ENCODE measurements around the gene QRSL1.
A peak's percentile ranks its signal among the peaks of the same experiment; 100 is the strongest.
"Not testable (repeated sequence)": the region's sequence is repeated elsewhere in the genome, so short reads cannot be mapped to it uniquely, and the experiment has no call there.

QRSL1 gene, protein sequence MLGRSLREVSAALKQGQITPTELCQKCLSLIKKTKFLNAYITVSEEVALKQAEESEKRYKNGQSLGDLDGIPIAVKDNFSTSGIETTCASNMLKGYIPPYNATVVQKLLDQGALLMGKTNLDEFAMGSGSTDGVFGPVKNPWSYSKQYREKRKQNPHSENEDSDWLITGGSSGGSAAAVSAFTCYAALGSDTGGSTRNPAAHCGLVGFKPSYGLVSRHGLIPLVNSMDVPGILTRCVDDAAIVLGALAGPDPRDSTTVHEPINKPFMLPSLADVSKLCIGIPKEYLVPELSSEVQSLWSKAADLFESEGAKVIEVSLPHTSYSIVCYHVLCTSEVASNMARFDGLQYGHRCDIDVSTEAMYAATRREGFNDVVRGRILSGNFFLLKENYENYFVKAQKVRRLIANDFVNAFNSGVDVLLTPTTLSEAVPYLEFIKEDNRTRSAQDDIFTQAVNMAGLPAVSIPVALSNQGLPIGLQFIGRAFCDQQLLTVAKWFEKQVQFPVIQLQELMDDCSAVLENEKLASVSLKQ

DNA sequence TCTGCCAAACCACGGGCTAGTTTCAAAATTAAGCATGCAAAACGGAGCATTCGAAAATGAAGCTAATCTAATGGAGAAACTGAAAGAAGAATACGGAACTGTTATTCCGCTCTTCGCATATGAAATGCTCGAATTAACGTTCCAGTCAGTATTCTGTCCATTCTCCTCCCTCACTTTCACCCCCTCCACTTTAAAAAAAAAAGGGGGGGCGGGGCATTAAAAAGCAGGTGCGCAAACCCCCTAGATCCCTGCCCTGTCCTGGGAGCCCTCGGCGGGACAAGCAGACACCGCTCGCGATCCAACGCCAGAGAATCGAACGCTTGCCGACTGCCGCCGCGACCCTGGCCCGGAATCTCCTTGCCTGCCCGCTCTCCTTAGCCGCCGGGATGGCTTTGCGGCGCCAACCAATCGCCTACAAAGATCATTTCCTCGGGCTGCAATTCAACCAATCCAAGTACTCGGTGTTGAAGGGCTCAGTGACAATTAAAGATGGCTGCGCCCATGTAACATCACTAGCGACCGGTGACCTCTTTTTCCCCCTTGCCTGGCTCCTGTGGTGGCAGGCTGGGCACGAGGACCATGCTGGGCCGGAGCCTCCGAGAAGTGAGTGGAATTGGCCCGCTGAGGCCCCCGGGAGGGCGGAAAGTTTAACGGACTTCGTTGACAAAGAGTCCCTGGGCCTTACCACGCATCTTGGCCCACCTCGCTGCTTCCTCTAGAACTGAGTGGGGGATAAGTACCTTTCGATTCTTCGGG is at the start of gene QRSL1, which contains the start of gene RTN4IP1:
TSS of gene QRSL1 (plus strand) at position 476 of the 756 bp plus-strand sequence. CDS start at position 580, 104 bp downstream.
TSS of gene RTN4IP1 (minus strand) at position 396 of the 756 bp plus-strand sequence. CDS start 477 bp downstream, outside the sequence.
- DNase-seq (ENCODE audit: low read depth): peak; percentile 86

DNA sequence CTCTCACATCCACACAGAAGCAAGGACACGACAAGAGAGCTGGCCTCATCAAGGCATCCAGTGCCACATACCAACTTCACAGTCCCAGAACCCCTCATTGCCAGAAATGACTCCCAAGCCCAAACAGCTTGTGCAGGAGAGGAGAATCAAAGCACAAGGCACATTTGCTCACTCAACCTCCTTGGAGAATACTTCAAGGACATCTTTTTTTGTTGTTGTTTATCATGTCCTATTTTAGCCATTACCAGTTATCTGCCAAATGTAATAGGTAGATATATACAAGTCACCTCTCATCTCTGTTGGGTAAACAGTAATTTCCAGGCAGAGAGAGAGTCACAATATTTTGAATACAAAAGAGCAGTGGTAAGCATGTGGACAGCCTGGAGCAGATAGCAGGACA is 47.9 kb upstream of the QRSL1 start:
- no peak for DNase-seq (ENCODE audit: low read depth)

DNA sequence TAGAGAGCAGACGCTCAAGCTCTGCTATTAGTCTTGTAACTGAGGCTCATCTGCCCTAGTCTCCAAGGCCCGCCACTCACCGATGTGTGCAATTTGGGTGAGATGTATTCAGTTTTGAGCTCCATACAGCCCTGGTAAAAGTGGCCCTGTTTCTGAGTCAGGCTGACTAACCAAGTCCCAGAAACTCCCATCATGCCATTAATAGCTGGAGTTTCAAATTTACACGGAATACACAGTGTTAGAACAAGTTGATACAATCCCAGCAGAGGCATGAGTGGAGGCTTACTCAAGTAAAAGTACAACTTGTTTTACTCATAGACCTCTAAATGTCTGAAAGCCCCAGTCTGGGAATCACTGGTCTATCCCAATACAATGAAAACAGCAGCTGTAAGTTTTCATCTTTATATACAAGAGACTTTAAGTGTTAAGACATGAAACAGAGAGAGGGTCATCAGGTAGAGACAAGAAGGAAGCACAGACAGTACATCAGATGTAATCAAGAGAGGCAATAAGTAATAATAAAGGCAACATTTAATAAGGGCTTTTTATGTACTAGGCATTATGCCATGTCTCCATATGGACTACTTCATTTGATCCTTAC is 42.5 kb upstream of the QRSL1 start:
- no peak for DNase-seq (ENCODE audit: low read depth)

DNA sequence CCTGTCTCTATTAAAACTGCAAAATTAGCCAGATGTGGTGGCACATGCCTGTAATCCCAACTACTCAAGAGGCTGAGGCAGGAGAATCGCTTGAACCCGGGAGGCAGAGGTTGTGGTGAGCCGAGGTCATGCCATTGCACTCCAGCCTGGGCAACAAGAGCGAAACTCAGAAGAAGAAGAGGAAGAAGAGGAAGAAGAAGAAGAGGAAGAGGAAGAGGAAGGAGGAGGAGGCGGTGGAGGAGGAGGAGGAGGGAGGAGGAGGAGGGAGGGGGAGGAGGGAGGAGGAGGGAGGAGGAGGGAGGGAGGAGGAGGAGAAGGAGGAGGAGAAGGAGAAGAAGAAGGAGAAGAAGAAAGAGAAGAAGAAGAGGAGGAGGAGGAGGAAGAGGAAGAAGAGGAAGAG is 40.4 kb upstream of the QRSL1 start:
- not testable (repeated sequence) for DNase-seq (ENCODE audit: low read depth)

DNA sequence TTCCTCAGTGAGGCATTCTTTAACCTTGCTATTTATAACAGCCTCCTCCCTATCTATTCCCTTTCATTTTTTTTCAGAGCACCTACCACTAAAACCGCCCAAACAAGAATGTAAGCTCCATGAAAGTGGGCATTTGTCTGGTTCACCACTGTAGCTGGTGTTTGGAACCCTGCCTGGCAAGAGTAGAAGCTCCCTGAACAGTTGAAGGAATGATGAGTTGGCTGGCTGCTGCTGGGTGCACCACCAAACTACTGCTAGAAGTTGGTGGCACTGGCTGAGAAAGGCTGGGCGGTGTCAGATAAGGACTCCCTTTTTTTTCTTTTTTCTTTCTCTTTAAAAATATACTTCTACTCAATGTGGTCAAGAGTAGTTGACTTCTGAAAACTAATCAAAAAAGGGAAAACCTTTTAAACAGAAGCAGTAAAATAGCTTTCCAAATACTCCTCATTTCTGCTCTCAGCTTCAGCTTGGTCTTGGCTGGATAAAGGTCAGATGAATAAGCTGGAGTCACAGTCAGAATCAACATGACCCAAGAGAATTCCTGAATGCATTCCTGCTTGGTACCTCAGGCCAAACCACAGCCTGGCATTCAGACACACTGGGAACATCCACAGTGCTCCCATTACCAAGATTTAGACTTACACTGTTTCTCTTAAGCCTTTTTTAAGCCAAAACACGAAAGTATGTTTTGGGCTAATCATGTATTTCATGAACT is 38.1 kb upstream of the QRSL1 start:
- no peak for DNase-seq (ENCODE audit: low read depth)

DNA sequence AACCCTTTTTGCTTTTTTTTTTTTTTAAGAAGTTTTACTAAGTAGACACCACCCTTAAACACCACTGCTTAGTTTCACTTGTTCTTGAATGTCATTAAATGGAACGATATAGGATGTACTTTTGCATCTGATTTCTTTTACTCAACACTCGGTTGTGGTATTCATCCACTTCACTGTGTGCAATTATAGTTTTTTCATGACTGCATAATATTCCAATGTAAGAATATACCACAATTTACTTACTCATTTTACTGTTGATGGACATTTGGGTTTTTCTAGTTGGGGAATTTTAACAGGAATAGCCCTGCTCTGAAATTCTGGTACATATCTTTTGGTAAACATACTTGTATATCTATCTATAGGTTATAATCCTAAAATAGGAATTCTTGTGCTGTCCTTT is 29.9 kb upstream of the QRSL1 start:
- no peak for DNase-seq (ENCODE audit: low read depth)

DNA sequence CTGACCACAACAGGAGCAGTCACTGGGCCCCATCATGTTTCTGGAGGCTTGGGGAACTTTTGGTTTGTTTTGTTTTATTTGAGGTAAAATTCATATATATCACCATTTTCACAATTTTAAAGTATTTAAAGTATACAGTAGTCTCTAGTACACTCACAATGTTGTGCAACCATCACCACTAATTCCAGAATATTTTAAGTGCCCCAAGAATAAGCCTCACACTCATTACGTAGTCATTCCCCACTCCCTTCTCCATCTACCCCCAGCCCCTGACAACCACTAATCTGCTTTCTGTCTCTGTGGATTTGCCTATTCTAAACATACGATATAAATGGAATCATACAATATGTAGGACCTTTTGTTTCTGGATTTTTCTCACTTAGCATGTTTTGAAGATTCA is 29.0 kb upstream of the QRSL1 start:
- DNase-seq (ENCODE audit: low read depth): no peak

DNA sequence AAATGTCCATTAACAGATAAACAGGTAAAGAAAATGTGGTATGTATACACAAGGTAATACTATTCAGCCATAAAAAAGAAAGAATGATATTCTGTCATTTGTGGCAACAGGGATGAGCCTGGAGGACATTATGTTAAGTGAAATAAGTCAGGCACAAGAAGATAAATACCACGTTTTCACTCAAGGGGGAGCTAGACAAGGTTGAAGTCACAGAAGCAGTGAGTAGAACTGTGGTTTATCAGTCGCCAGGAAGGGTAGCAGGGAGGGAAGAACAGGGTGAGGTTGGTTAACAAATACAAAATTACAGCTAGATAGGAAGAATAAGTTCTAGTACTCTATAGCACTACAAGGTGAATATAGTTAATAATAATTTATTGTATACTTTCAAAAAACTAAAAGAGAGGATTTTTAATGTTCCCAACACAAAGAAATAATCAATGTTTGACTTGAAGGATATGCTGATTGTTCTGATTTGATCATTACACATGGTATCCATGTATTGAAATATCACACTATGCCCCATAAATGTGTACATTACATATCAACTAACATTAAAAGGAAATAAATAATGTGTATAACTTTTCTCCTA is 21.2 kb upstream of the QRSL1 start:
- DNase-seq (ENCODE audit: low read depth): peak; percentile 50

DNA sequence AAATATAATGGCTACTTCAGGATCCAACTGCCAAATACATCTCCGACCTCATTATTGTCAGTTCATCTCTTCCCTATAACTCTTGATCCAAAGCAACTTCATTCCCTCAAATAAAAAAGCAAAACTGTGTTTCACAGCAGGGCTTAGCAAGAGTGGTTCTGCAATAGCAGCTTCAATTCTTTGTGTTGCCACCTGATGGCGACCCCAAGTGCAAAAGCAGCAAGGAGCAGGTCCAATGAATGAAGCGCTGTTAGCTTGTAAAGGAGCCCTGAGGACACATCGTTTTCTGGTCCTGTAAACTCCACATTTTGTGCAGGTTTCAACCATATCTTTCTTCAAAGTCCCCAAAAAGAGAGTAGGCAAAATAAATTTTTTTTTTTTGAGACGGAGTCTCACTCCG is 19.7 kb upstream of the QRSL1 start:
- no peak for DNase-seq (ENCODE audit: low read depth)

DNA sequence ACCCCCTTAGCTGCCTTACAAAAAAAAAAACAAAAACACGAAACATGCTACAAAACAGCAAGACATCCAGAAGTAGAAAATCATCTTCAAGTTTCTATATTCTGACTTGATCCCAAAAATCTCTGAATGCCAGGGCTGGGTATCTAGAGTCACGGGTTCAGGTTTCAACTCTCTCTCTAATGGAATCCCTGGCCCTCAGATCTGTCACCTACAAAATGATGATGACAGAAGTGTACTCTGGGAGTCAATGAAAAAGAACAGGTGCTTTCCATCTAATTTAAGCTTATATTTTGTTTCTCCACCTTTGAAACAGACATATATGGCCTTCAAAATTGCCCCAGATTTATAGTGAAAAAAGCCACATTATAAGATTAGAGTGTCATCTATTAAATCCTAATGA is 18.3 kb upstream of the QRSL1 start:
- no peak for DNase-seq (ENCODE audit: low read depth)

DNA sequence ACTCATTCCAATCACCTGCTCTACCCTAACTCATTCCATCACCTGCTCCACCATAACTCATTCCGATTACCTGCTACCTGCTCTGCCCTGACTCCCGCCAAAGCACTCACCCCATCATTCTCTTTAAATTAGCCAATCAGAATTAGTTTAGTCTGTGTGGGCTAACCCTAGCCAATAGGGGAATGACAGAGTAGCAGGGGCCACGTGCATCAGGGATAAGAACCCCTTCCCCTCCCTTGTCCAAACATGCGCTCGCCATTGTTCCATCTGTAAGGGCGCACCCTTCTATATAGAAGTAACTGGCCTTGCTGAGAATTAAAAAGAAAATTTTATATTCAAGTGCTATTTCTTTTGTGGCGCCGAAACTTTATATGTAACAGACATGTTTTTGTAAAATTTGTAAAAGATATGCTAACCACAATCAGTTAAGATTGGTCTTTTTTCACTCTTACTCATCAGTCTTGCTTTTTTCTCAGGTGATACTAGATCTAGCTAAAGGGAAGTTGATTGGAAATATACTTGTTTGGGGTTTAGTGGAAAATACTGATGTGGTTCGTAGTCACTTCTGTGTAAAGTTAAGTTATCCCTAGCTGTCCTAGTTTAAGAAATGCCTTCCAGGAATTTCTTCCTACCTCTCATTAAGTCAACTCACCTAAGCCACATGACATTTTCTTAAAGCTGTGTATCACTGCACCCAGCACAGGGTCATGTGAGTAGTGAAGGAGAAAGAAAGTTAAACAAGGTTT is 16.5 kb upstream of the QRSL1 start:
- no peak for DNase-seq (ENCODE audit: low read depth)

DNA sequence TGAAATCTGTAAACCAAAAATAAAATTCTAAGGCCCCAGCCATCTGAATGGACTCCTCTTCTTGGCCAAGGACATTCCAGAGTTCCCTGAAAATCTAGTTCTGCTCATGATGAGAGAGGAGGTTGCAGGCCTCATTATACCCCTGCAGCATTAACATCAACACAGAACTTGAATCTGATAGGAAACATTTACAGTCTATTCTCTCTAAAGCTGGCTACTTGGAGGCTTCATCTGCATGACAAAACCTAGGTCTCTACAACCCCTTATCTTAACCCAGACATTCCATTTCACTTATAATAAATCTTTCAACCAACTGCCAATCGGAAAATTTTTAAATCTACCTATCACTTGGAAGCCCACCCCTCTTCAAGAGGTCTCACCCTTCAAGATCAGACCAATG is 15.8 kb upstream of the QRSL1 start:
- no peak for DNase-seq (ENCODE audit: low read depth)

DNA sequence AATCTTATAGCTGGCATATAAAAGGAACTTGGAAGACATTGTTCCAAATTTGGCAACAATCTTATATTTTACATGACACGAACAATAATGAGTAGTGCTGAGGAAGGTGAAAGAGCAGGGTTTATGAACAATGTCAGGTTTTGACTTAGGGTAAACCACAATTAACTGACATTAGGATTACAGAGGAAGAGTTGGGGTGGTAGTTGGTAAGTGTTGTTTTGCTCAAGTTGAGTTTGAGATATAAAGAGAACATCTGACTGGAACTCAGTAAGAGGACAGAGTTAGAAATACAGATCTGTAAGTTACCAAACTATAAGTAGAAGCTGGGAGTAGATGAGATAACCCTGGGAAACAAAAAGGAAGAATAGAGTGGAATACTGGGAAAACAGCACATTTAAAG is 15.2 kb upstream of the QRSL1 start:
- no peak for DNase-seq (ENCODE audit: low read depth)

DNA sequence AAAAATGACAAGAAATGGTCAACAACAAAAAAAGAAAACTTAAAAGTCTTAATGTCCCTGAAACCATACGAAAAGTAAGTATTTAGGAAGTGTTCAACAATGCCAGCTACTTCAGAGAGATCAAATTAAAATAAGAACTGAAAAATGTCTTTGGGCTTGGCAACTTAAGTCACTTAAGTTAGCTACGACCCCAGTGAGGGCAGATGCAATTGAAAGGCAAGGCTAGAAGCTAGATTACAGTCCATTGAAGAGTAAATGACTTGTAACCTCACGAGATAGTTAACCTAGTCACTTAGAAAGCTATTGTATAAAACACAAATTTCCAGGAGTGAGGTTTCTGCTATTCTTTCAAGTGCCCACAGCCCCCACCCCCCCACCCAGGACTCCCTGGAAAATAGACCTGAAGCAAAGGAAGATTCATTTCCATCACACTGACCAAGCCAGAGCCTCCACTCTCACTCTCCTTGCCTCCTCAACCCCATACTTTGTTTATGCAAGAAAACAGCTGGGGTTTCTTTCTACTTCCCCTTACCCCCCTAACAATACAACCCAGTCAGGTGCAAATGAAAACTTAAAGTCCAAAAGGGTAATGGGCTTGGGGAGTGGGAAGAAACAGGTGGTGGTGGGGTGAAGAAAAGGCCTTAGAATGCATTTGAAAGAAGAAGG is 14.7 kb upstream of the QRSL1 start:
- DNase-seq (ENCODE audit: low read depth): no peak

DNA sequence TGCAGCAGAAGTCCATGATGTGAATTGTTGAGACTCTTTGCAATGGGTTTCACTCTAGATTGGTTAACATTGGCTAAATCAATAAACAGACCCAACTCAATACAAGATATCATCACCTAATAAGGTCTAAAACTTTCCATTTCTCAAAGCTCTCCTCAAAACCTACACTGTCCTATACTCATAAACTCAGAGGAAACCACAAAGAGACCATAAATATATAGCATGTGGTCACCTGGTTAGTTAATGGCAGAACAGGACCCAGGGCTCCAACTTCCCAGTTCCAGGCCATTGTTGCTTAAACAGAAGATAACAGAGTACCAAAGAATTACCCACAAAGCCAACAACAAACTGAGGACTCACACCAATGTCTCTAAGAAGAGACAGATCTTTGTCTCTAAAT is 12.1 kb upstream of the QRSL1 start:
- no peak for DNase-seq (ENCODE audit: low read depth)

DNA sequence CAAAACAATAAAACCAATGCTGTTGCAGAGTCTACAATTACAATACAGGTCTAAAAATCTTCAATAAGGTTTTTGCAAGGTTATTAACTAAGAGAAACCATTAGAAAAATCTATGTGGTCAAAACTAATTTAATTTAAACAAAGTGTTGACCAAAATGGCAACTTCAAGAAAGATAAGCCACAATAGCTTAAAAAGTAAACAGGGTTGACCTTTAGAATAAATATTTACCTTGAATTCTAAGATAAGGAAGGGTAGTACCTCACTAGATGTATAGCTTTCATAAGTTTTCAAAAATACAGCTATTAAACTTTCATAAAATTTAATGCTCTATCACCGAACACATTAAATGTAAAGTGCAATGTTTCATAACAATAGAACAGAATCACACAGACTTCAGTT is 11.5 kb upstream of the QRSL1 start:
- no peak for DNase-seq (ENCODE audit: low read depth)

DNA sequence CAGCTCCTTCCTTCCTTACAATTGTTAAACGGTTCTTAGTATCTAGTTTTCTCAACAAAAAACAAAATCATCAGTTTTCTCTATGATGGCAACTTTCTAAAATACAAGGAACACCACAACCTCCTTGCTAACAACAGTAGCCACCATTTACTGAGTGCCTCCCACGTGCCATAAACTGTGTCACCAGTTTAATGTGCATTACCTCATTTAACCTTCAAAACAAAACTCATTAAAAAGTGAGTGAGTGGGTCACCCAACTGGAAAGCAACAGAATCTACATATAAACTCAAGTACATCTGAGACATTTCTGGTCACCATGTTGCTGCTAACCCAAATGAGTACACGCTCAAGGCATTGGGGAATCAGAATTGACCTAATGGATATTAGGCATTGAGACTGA is 11.1 kb upstream of the QRSL1 start:
- DNase-seq (ENCODE audit: low read depth): no peak

DNA sequence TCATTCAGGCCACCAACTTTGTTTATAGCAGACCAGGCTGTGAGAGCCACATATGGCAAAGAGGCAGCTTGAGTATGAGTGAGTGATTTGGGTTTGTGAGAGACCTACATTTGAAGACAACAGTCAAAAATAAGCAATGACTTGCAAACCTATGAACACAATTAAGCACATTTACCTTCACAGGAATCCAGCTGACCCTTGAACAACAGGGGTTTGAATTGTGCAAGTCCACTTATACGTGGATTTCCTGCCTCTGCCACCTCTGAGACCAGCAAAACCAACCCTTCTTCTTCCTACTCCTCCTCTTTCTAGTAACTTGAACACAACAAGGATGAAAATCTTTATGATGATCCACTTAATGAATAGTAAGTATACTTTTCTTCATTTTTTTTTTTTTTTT is 10.2 kb upstream of the QRSL1 start:
- no peak for DNase-seq (ENCODE audit: low read depth)

DNA sequence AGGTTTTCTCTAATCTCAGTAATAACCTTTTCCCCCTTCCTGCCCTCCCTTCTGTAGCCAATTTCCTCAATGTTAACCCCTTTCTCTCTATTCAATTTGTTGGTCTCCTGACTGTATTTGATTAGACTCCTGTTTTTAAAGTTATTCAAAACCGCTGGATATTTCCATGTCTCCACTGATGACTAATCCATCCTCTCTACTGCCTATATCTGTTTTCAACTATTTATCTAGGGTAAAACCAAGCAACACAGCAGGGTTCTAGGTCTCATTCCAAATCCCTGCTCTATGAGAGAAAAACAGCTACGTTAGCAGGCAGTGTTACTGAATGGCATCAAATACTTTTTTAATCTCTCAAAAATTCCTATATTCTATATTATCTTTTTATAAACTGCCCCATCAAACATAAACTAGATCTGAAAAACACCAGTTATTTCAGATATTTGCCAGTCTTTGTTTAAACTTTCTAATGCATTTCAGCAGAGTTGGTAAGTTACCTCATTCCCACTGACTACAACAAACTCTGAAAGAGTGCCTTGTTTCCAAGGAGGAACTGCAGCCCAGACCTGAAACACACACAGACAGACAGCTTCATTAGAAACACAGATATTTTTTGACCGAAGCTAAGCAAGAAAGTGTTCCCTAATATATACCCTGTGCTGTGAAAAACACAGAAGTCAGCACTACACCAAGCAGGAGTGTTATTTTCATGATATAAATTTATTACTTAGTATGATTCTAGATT is 8.3 kb upstream of the QRSL1 start:
- no peak for DNase-seq (ENCODE audit: low read depth)

DNA sequence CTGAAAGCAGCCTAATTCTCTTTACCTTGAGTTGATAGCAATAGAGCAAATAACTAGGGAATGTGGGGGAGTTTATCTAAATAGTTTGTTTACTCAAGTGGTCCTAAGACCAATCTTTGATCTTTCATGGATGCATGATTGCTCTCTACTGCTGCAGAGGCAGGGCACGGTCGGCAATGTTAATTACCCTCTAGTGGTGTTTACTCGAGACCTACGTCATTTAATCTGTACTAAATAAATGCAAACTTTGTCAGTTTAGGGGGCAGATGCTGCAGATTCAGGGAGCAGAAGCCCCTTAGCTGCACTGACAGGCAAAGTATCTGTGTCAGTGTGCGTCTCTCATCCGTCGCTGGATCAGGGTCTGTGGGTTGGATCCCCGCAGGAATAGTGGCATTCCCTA is 7.0 kb upstream of the QRSL1 start:
- no peak for DNase-seq (ENCODE audit: low read depth)
